PC-3 (cell line): ENCODE data around the gene PGAP6. TPM values are rescaled to one million over a fixed set of nuclear protein-coding genes. Genes with fewer than 3 reads are reported as not detected.

Experiments
- ATAC-seq: fragments of 200-7000 bp; cut with Tn5 transposase; 2 replicates; pipeline ENCODE4 v1.9.1; 2020; ENCODE audit warnings: mild to moderate bottlenecking, moderate library complexity
- BruUV-seq: library from RNA; stranded (reverse); fragments of 400-500 nt; replicated peaks from 2 replicates; lab custom pipeline; 2021; lab: Mats Ljungman, UMichigan
- CTCF ChIA-PET: fragments of 300-600 bp; sonication (Branson Sonifier 250); formaldehyde crosslinking; loops from one replicate; lab custom pipeline; 2022; ENCODE audit warnings: antibody characterized with exemption; lab: Charles Lee
- POLR2A ChIA-PET: fragments of 300-600 bp; sonication (Branson Sonifier 250); formaldehyde crosslinking; loops from one replicate; lab custom pipeline; 2022; ENCODE audit warnings: antibody characterized with exemption; ENCODE audit not compliant: unreplicated experiment; lab: Charles Lee
- DNase-seq: peaks from one replicate; pipeline ENCODE4 v3.0.0-alpha.2; 2015
- H2AFZ ChIP-seq: fragments of 300-600 bp; sonication (generic); 2 replicates; pipeline ENCODE4 v1.6.0; 2016; ENCODE audit warnings: antibody characterized with exemption, low read length
- H3F3A ChIP-seq: fragments of 300-600 bp; sonication (generic); one replicate; pipeline ENCODE4 v1.6.0; 2017; ENCODE audit warnings: antibody characterized with exemption, low read length, control low read depth, mild to moderate bottlenecking; ENCODE audit not compliant: unreplicated experiment
- H3K27ac ChIP-seq: fragments of 300-600 bp; sonication (generic); 2 replicates; pipeline ENCODE4 v1.5.1; 2016; ENCODE audit warnings: mild to moderate bottlenecking, low read length
- H3K27me3 ChIP-seq: fragments of 300-600 bp; sonication (generic); 2 replicates; pipeline ENCODE4 v1.6.1; 2016; ENCODE audit warnings: low read length, mixed read lengths
- H3K36me3 ChIP-seq: fragments of 300-600 bp; sonication (generic); 2 replicates; pipeline ENCODE4 v1.6.1; 2016; ENCODE audit warnings: low read depth, mixed run types, low read length, mixed read lengths
- H3K4me1 ChIP-seq: fragments of 300-600 bp; sonication (generic); 2 replicates; pipeline ENCODE4 v1.5.1; 2016; ENCODE audit warnings: low read length; ENCODE audit not compliant: insufficient read depth
- H3K4me2 ChIP-seq: fragments of 300-600 bp; sonication (generic); 2 replicates; pipeline ENCODE4 v1.6.0; 2016; ENCODE audit warnings: low read length
- H3K4me3 ChIP-seq: fragments of 300-600 bp; sonication (generic); 2 replicates; pipeline ENCODE4 v1.5.1; 2016; ENCODE audit warnings: mild to moderate bottlenecking, low read length, mixed read lengths
- H3K79me2 ChIP-seq: fragments of 300-600 bp; sonication (generic); 2 replicates; pipeline ENCODE4 v1.6.1; 2017; ENCODE audit warnings: low read length, mixed read lengths
- H3K9ac ChIP-seq: fragments of 300-600 bp; sonication (generic); 2 replicates; pipeline ENCODE4 v1.6.0; 2016; ENCODE audit warnings: mild to moderate bottlenecking, low read length
- H3K9me2 ChIP-seq: fragments of 300-600 bp; sonication (generic); replicated peaks from 2 replicates; pipeline ENCODE4 v1.6.1; 2016; ENCODE audit warnings: mixed run types, low read length, mixed read lengths
- H3K9me3 ChIP-seq: fragments of 300-600 bp; sonication (generic); 2 replicates; pipeline ENCODE4 v1.6.1; 2016; ENCODE audit warnings: low read length, mixed read lengths
- H4K20me1 ChIP-seq: fragments of 300-600 bp; sonication (generic); 2 replicates; pipeline ENCODE4 v1.6.1; 2016; ENCODE audit warnings: low read length, mixed read lengths
- EZH2 ChIP-seq: fragments of 300-600 bp; sonication (generic); IDR thresholded peaks from one replicate; pipeline ENCODE4 v1.6.1; 2017; ENCODE audit warnings: antibody characterized with exemption, mild to moderate bottlenecking, low read length; ENCODE audit not compliant: unreplicated experiment
- EZH2phosphoT487 ChIP-seq: fragments of 300-600 bp; sonication (generic); IDR thresholded peaks from 2 replicates; pipeline ENCODE4 v1.6.1; 2018; ENCODE audit warnings: mild to moderate bottlenecking, antibody characterized with exemption, low read length, borderline replicate concordance
- intact Hi-C: fragments of 100-400 bp; cut with micrococcal nuclease; formaldehyde crosslinking; loops from 2 replicates; pipeline ENCODE4 v1.9.0; 2023
- total RNA-seq: library from RNA; depleted of rRNA; stranded (reverse); fragments of >200 nt; gene quantifications from 2 replicates; pipeline ENCODE4 v1.2.3, GENCODE V29; 2014
- TF ChIP-seq, protein P1 (sequence below): fragments of 300-600 bp; sonication (generic); conservative IDR thresholded peaks from 2 replicates; pipeline ENCODE4 v1.5.1; 2017; ENCODE audit warnings: antibody characterized with exemption, low read depth, mild to moderate bottlenecking, low read length

PGAP6 gene
- total RNA-seq, 1 experiment from 2014 or later: 40.8 TPM

GRCh38 chr16:397736-398332 is 16.1 kb upstream of the PGAP6 start:
- no peaks in the 10 kb centered on the region for H3K9me2 ChIP-seq
- intact Hi-C loops: no loop called here
- H3K27ac ChIP-seq: no peak overlapping the region
- CTCF ChIA-PET: interaction anchor here (0.5 kb wide), 1 partner anchor 174 kb away, joined by 3 read pairs; no protein-coding TSS in a partner anchor
- TF ChIP-seq, protein P1, sequence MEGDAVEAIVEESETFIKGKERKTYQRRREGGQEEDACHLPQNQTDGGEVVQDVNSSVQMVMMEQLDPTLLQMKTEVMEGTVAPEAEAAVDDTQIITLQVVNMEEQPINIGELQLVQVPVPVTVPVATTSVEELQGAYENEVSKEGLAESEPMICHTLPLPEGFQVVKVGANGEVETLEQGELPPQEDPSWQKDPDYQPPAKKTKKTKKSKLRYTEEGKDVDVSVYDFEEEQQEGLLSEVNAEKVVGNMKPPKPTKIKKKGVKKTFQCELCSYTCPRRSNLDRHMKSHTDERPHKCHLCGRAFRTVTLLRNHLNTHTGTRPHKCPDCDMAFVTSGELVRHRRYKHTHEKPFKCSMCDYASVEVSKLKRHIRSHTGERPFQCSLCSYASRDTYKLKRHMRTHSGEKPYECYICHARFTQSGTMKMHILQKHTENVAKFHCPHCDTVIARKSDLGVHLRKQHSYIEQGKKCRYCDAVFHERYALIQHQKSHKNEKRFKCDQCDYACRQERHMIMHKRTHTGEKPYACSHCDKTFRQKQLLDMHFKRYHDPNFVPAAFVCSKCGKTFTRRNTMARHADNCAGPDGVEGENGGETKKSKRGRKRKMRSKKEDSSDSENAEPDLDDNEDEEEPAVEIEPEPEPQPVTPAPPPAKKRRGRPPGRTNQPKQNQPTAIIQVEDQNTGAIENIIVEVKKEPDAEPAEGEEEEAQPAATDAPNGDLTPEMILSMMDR: peak; percentile 29; the same call in 1 of the 2 replicates
- TF ChIP-seq EZH2phosphoT487 (no peak), EZH2 (no peak)
- peaks cover 6% of the 10 kb centered on the region for H3K4me1 ChIP-seq
- no peaks in the 10 kb centered on the region for H3F3A ChIP-seq
- ATAC-seq (peak; percentile 35), DNase-seq (peak; percentile 57)
- no peak overlapping the region for H3K4me3 ChIP-seq
- peaks cover 11% of the 10 kb centered on the region for H3K79me2 ChIP-seq
- peak overlapping the region; percentile 64 for H3K4me2 ChIP-seq
- no peaks in the 10 kb centered on the region for H3K36me3 ChIP-seq
- no peaks in the 10 kb centered on the region for H3K27me3 ChIP-seq
- no TSS peak for BruUV-seq
- no peak overlapping the region for H3K9ac ChIP-seq
- no peaks in the 10 kb centered on the region for H4K20me1 ChIP-seq
- no peaks in the 10 kb centered on the region for H3K9me3 ChIP-seq
- POLR2A ChIA-PET: no interaction called here
- no peak overlapping the region for H2AFZ ChIP-seq

DNA sequence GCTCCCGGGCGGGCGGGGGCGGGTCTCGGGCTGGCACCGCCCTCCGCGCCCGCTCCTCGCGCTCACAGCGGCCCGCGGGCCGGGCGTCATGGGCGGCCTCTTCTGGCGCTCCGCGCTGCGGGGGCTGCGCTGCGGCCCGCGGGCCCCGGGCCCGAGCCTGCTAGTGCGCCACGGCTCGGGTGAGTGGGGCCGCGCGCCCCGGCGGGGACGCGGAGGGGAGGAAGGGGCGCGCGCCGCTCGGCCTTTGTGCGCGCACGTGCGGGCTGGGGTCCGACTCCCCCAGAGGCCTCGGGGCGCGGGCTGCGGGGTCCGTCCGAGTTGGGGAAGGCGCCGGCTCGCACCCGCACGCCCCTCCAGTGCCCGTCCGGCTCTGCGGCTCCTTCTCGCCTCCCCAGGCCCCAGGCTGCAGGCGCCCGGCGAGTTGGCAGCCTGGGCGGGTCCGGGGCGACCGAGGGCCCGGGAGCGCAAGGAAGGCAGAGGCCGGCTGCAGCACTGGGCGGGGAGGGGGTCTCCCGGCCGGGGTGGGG is 15.4 kb upstream of the PGAP6 start, which contains the start of gene NME4:
TSS of gene NME4 (plus strand) at position 65 of the 527 bp plus-strand sequence. CDS start at position 89, 24 bp downstream.
- peak within 1 kb of the TSS; percentile 91 for H3K4me2 ChIP-seq
- POLR2A ChIA-PET: no interaction called here
- peak within 1 kb of the TSS; percentile 65 for H3K4me3 ChIP-seq
- H3K9me3 ChIP-seq: no peaks in the 10 kb centered on the region
- no TSS peak for BruUV-seq
- peak within 1 kb of the TSS; percentile 74 for H2AFZ ChIP-seq
- no peaks in the 10 kb centered on the region for H3K36me3 ChIP-seq
- H3F3A ChIP-seq: no peaks in the 10 kb centered on the region
- H3K79me2 ChIP-seq: peaks cover 5% of the 10 kb centered on the region; the same call in 1 of the 2 replicates
- H3K27me3 ChIP-seq: no peaks in the 10 kb centered on the region
- peak within 1 kb of the TSS; percentile 52; the same call in 1 of the 2 replicates for H3K9ac ChIP-seq
- H3K27ac ChIP-seq: no peak within 1 kb of the TSS
- H3K9me2 ChIP-seq: no peaks in the 10 kb centered on the region
- intact Hi-C loops: no loop called here
- peak; percentile 10; the same call in 1 of the 2 replicates for ATAC-seq
- peaks cover 6% of the 10 kb centered on the region for H3K4me1 ChIP-seq
- peak; percentile 14 for DNase-seq
- no peaks in the 10 kb centered on the region for H4K20me1 ChIP-seq
- no peak for TF ChIP-seq EZH2phosphoT487
- CTCF ChIA-PET: no interaction called here

GRCh38 chr16:396605-397004 is 14.8 kb upstream of the PGAP6 start:
- peak overlapping the region; percentile 91 for H3K4me2 ChIP-seq
- H4K20me1 ChIP-seq: no peaks in the 10 kb centered on the region
- H3K27me3 ChIP-seq: no peaks in the 10 kb centered on the region
- H3K9me3 ChIP-seq: no peaks in the 10 kb centered on the region
- BruUV-seq: no TSS peak
- peak overlapping the region; percentile 74 for H2AFZ ChIP-seq
- intact Hi-C loops: no loop called here
- POLR2A ChIA-PET: no interaction called here
- H3K79me2 ChIP-seq: peaks cover 4% of the 10 kb centered on the region; the same call in 1 of the 2 replicates
- ATAC-seq (peak; percentile 37), DNase-seq (peak; percentile 54)
- H3F3A ChIP-seq: no peaks in the 10 kb centered on the region
- no peaks in the 10 kb centered on the region for H3K9me2 ChIP-seq
- TF ChIP-seq, protein P1: no peak
- TF ChIP-seq EZH2: no peak
- TF ChIP-seq EZH2phosphoT487: no peak
- peak overlapping the region; percentile 65 for H3K4me3 ChIP-seq
- no peak overlapping the region for H3K27ac ChIP-seq
- CTCF ChIA-PET: no interaction called here
- no peaks in the 10 kb centered on the region for H3K36me3 ChIP-seq
- no peak overlapping the region for H3K9ac ChIP-seq
- H3K4me1 ChIP-seq: peaks cover 6% of the 10 kb centered on the region
